ENCODE data around the gene PTPN21.

Gene PTPN21

GRCh38 chr14:88476214-88476774 lies 78.5 kb downstream of the PTPN21 start:
- in situ Hi-C loops (cut with MboI; ENCODE audit: low sequenced_read_pairs) = loop anchor here (25.0 kb wide), 1 partner anchor 1436 kb away; no protein-coding TSS in a partner anchor

- in situ Hi-C loops (cut with MboI; ENCODE audit: low sequenced_read_pairs) = no loop called here
These were observed 81.0 kb downstream of the PTPN21 start for GRCh38 chr14:88473791-88474190.

- in situ Hi-C loops (cut with MboI; ENCODE audit: low sequenced_read_pairs) = no loop called here
These were observed 84.0 kb downstream of the PTPN21 start for GRCh38 chr14:88470542-88471440.

- in situ Hi-C loops (cut with MboI; ENCODE audit: low sequenced_read_pairs) = no loop called here
These were observed 86.4 kb downstream of the PTPN21 start for GRCh38 chr14:88468406-88468805.

- in situ Hi-C loops (cut with MboI; ENCODE audit: low sequenced_read_pairs) = no loop called here
These were observed 91.5 kb downstream of the PTPN21 start for GRCh38 chr14:88463318-88463717.

GRCh38 chr14:88454886-88455285 lies 99.9 kb downstream of the PTPN21 start:
- in situ Hi-C loops (cut with MboI; ENCODE audit: low sequenced_read_pairs) = no loop called here

GRCh38 chr14:88452231-88452630 lies 102.6 kb downstream of the PTPN21 start:
- in situ Hi-C loops (cut with MboI; ENCODE audit: low sequenced_read_pairs) = no loop called here

- in situ Hi-C loops (cut with MboI; ENCODE audit: low sequenced_read_pairs) = no loop called here
These were observed 115.7 kb downstream of the PTPN21 start for GRCh38 chr14:88439088-88439487.

- in situ Hi-C loops (cut with MboI; ENCODE audit: low sequenced_read_pairs) = no loop called here
These were observed 117.1 kb downstream of the PTPN21 start for GRCh38 chr14:88437658-88438057.

GRCh38 chr14:88430976-88431375 lies 123.8 kb downstream of the PTPN21 start:
- in situ Hi-C loops (cut with MboI; ENCODE audit: low sequenced_read_pairs) = no loop called here

GRCh38 chr14:88426271-88426670 lies 128.5 kb downstream of the PTPN21 start:
- in situ Hi-C loops (cut with MboI; ENCODE audit: low sequenced_read_pairs) = no loop called here

GRCh38 chr14:88424573-88424972 lies 130.2 kb downstream of the PTPN21 start:
- in situ Hi-C loops (cut with MboI; ENCODE audit: low sequenced_read_pairs) = no loop called here

- in situ Hi-C loops (cut with MboI; ENCODE audit: low sequenced_read_pairs) = no loop called here
These were observed 131.7 kb downstream of the PTPN21 start for GRCh38 chr14:88422919-88423650.

GRCh38 chr14:88422047-88422446 lies 132.8 kb downstream of the PTPN21 start:
- in situ Hi-C loops (cut with MboI; ENCODE audit: low sequenced_read_pairs) = no loop called here

- in situ Hi-C loops (cut with MboI; ENCODE audit: low sequenced_read_pairs) = no loop called here
These were observed 133.5 kb downstream of the PTPN21 start for GRCh38 chr14:88421286-88421685.

GRCh38 chr14:88420187-88420586 lies 134.6 kb downstream of the PTPN21 start:
- in situ Hi-C loops (cut with MboI; ENCODE audit: low sequenced_read_pairs) = no loop called here

- in situ Hi-C loops (cut with MboI; ENCODE audit: low sequenced_read_pairs) = no loop called here
These were observed 137.2 kb downstream of the PTPN21 start for GRCh38 chr14:88417594-88417993.
